GM19043 (cell line): ENCODE data around the gene OPHN1.

Experiments
- ATAC-seq: cut with Tn5 transposase; IDR thresholded peaks from one replicate; pipeline ENCODE4 v1.9.1; 2021; ENCODE audit warnings: low read depth; ENCODE audit not compliant: unreplicated experiment

The OPHN1 gene, protein sequence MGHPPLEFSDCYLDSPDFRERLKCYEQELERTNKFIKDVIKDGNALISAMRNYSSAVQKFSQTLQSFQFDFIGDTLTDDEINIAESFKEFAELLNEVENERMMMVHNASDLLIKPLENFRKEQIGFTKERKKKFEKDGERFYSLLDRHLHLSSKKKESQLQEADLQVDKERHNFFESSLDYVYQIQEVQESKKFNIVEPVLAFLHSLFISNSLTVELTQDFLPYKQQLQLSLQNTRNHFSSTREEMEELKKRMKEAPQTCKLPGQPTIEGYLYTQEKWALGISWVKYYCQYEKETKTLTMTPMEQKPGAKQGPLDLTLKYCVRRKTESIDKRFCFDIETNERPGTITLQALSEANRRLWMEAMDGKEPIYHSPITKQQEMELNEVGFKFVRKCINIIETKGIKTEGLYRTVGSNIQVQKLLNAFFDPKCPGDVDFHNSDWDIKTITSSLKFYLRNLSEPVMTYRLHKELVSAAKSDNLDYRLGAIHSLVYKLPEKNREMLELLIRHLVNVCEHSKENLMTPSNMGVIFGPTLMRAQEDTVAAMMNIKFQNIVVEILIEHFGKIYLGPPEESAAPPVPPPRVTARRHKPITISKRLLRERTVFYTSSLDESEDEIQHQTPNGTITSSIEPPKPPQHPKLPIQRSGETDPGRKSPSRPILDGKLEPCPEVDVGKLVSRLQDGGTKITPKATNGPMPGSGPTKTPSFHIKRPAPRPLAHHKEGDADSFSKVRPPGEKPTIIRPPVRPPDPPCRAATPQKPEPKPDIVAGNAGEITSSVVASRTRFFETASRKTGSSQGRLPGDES

DNA sequence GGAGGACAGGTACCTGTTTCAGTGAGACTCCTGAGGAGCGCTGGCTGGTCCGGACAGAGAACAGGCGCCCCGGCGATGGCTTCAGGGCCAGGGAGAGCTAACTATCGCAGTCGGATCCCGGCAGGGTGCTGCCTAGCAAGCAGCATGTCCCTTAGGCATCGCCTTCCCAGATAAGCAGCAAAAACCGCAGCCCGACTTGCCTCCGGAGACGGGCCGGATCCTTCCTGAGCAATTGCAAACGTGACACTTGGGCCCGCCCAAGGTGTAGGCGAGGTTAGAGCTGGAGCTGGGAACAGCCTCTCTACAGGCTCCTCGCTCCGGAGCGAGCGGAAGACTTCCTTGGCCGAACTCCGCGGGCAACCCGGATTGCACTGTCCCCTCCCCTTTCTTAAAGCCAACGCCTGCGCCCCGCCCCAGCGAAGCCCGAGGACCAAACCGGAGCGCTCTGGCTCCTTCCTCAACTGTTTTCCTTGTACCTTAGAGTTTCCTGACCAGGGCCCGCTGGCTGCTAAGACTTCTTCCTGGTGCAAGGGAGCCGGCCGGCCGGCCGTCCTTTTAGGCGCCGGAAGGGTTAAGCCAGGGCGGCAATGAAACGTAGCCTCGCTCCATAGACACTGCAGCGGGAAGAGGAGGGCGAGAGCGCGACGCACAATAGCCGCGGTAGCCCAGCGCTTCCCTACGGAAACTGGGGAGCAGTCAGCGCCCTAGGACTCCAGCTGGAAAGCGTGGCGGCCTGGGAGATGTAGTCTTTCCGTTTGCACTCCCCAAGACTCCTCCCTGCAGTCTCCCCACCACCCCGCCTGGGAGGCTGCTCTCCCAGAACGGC, at the start of gene OPHN1:
OPHN1 (minus strand) TSS at position 341 of the 826 bp plus-strand sequence. CDS start 475 bp downstream, outside the sequence.
- ATAC-seq = no peak

DNA sequence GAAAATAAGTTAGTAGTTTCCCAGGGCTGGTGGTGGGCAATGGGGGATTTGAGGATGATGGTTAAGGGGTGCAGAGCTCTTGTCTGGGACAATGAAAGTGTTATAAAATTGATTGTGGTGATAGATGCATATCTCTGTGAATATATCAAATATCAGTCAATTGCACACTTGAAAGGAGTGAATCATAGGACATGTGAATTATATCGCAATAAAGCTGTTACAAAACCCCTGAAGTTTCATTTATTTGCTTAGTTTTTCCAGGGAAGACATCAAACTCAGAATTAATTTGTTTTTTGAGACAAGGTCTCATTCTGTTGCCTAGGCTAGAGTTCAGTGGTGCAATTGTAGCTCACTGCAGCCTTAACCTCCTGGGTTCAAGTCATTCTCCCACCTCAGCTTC, 47.7 kb upstream of the OPHN1 start:
- no peak for ATAC-seq

DNA sequence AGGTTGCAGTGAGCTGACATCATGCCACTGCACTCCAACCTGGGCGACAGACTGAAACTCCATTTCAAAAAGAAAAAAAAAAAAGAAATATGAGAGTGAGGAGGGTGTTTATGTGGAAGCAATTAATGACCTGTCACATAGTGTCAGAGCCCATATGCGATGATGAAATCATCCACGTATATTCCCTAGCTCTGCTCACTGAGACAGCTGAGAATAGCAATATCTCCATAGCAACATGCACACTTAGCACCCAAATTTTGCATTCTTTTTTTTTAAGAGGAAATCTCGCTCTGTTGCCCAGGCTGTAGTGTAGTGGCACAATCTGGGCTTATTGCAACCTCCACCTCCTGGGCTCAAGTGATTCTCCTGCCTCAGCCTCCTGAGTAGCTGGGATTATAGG, 31.5 kb upstream of the OPHN1 start:
- ATAC-seq = no peak

DNA sequence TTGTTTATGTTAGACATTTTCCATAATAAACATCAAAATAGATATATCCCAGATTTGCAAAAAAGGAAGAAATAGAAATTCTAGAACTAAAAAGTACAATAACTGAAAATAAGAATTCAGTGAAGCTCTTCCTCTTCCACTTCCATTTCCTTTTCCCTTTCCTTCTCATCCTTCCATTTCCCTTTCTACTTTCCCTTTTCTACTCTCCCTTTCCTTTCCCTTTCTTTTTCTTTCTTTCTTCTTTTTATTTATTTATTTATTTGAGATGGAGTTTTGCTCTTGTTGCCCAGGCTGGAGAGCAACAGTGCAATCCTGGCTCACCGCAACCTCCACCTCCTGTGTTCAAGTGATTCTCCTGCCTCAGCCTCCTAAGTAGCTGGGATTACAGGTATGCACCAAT, 30.6 kb upstream of the OPHN1 start:
- ATAC-seq = no peak

DNA sequence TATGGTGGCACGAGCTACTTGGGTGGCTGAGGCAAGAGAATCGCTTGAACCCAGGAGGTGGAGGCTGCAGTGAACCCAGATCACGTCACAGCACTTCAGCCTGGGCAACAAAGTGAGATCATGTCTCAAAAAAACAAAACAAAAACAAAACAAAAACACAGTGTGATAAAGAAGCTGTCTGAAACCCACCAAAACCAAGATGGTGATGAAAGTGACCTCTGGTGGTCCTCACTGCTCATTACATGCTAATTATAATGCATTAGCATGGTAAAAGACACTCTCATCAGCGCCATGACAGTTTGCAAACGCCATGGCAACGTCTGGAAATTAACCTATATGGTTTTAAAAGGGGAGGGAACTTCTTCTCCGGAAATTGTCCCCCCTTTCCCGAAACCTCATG, 29.4 kb upstream of the OPHN1 start:
- ATAC-seq = no peak

DNA sequence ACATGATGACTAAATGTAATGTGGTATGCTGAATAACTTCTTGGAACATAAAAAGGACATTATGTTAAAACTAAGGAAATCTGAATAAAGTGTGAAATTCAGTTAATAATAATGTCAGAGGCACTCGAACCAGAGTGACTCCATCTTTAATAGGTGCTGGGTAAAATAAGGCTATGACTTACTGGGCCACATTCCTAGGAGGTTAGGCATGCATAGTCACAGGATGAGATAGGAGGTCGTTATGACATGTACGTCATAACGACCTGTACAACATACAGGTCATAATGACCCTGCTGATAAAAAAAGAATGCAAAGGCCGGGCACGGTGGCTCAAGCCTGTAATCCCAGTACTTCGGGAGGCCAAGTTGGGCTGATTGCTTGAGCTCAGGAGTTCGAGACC, 28.9 kb upstream of the OPHN1 start:
- ATAC-seq = no peak

DNA sequence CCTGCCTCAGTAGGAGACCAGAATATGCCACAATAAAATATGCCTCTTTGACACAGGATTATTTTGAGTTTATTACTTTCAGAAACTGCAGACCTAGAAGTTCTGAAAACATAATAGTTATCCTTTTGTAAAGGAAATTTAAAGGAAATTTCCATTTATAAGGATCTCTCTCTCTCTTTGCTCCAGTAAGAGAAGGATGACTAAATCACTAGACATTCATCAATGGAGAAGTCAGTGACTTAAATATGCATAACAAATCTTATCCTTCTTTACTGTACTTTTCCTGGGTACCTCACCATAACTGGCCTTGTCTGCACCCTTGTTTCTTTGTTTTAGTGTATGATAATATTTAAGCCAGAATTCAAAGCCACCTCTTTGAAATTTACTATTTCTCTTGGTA, 28.3 kb upstream of the OPHN1 start:
- ATAC-seq = no peak

DNA sequence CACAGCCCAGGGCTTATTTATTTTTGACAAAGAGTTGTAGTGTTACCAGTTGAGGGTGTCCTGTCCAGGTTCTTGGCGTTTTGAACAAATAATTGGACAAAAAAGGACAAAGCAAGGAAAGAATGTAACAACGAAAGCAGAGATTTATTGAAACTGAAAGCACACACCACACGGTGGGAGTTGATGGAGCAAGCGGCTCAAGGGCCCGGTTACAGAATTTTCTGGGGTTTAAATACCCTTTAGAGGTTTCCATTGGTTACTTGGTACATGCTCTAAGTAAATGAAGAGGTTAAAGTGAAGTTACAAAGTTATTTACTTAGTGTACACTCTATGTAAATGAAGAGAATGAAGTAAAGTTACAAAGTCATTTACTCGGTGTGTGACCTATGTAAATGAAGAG, 27.8 kb upstream of the OPHN1 start:
- ATAC-seq = no peak

DNA sequence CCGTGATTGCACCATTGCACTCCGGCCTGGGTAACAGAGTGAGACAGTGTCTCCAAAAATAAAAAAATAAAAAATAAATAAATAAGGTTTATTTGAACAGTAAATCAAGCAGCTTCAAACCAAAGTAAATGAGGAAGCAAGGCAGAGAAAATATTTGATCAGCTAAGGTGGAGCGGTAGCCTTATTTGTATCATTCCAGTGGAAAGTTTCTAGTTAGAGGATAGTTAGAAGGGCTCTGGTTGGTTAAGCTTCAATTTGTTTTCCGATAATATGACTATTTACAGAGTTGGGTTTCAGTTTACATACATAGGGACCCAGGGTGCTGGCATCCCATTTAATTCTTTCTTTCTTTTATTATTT, 21.8 kb upstream of the OPHN1 start:
- ATAC-seq = no peak

DNA sequence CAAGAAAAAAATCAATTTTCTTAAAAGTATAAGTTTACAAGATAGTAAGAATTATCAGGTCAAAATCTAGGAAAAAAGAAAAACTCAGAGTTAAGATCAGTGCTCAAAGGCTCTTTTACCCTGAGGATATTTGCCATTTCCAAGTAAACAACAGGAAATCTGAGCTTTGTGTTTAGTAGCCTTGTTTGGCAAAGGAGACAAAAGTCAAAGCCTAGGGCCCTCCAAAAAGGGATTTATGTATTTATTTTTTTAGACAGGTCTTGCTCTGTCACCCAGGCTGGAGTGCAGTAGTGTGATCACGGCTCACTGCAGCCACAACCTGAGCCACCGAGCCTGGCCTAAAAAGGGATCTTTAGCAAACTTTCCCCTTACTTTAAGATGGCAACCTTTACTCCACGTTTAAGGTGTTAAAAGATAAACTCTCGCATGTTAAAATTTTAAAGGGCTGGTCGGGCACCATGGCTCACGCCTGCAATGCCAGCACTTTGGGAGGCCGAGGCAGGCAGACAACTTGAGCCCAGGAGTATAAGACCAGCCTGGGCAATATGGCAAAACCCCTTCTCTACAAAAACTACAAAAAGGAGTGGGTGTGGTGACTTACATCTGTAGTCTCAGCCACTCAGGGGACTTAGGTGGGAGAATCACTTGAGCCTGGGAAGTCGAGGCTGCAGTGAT, 21.3 kb upstream of the OPHN1 start:
- ATAC-seq = no peak

DNA sequence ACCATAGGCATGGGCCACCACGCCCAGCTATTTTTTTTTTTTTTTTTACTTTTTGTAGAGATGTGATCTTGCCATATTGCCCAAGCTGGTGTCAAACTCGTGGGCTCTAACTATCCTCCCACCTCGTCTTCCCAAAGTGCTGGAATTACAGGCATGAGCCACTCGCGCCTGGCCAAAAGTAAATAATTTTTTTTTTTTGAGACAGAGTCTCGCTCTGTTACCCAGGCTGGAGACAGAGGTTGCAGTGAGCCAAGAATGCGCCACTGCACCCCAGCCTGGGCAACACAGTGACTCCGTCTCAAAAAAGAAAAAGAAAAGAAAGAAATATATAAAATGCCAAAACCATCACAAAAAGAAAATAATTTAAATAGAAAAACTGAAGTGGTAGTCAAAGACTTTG, 18.4 kb upstream of the OPHN1 start:
- ATAC-seq = no peak

DNA sequence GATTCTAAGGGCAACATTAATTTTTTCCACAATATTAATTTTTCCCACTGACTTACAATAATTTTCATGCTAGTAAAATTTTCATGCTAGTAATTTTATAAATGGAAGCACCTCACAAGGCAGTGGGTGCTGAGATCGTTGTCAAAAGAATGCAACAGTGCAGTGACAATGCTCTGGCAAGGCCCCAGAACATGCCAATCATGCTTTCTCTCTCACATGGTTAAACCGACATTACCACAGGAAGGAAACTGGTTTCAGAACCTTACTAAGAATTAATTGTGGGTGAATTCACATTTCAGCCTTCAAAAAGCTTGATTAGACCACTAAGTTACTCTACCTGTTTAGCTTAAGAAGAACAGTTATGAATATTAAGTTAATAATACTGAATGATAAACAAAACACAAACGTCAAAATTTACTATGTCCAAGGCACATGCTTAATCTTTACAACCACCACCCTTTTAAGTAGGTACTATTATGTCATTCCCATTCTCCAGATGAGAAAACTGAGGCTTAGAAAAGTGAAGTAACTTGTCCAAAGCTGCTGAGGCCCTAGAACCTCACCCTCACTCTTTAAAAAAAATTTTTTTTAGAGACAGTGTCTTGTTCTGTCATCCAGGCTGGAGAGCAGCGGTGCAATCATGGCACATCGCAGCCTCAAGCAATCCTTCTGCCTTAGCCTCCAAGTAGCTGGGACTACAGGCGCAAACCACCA, 10.0 kb upstream of the OPHN1 start:
- no peak for ATAC-seq

DNA sequence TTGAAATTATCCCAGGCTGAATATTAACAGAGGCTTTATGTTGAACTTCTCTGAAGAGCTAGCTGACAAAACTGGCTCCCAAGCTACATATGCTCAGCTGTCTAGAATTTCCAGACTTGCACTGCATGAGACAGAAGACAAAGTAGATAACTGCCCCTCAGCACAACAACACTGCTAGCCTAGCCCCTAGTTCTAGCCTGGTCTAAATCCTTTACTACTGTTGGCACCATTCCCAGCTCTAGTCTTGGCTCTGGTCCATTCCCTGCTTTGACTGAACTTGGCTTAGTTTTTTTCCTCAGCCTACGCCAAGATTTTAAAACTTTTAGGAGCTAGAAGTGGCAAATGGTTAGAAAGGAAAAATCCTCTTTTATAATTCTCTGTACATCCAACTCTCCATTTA, 7.6 kb upstream of the OPHN1 start:
- no peak for ATAC-seq

DNA sequence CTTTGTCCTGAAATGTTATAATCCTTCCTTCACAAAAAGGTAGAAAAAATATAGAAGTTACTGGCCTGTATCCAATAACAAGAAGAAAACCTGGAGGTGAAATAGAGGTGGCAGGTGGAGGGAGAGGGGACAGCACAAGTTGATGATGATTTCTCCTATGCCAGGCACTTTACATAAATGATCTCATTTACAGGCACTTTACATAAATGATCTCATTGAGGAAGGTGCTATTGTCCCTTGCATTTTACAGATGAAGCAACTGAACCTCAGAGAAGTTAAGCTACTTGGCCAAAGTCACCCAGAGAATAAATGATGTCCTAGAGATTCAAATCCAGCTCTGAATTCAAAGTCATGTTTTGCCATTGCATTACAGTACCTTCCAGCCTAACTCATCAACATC, 7.1 kb upstream of the OPHN1 start:
- ATAC-seq = no peak

DNA sequence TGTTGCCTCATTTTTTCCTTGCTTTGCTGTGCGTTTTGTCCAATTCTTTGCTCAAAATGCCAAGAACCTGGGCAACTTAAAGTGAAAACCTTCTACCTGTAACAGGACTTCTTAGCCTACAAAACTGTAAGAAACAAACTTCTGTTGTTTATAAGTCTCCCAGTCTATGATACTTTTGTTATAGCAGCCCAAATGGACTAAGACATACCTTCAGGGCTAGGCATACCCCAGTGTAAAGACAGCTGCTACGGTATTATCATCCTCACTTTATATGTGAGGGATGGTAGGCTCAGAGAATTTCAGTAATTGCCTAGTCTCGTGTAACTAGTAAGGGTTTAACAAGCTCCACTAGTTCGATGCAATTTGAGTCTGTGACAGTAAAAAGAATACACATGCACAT, 6.0 kb upstream of the OPHN1 start:
- no peak for ATAC-seq

DNA sequence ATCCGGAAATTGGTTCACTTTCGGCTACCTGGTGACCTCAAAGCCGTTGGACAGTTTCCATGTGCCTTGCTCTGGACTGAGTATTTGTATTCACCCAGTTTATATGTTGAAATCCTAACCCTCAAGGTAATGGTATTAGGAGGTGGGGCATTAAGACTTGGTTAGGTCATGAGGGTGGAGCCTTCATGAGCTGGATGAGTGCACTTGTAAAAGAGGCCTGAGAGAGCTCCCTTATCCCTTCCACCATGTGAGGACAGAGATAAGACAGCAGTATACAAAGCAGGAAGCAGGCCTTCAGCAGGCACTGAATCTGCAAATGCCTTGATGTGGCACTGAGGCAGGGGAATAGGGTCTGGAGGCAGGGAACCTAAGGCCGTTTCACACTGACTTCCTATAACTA, 5.3 kb upstream of the OPHN1 start:
- no peak for ATAC-seq

DNA sequence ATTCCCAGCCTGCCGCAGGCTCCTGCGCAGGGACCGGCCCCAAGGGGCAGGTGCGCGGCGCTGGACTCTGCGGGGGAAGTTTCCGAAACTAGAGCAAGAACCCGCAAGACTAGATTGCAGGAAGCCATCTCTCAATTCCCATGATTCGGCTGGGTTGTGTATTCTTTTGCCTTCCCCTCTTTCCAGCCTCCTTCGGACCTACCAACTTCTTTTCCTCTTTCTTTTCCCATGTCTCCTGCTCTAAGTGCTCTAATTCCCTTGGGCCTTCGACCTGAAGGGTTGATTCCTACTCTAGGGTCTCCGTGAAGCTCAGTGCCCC, 645 bp upstream of the OPHN1 start:
- ATAC-seq = no peak

DNA sequence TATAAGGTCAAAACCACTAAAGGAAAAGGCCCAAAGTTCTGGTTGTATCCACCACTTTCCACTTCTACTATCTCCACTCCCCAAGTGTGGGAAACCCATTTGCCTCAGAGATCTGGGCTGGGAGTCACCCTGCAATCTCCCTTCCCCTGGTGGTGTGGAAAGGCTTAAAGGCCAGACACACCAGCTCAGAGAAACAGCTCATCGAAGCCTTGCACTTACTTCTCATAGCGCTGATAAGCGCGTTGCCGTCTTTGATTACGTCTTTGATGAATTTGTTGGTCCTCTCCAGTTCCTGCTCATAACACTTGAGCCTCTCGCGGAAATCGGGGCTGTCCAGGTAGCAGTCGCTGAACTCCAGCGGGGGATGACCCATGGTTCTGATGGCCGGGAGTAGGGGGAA, 647 bp downstream of the OPHN1 start:
- no peak for ATAC-seq

DNA sequence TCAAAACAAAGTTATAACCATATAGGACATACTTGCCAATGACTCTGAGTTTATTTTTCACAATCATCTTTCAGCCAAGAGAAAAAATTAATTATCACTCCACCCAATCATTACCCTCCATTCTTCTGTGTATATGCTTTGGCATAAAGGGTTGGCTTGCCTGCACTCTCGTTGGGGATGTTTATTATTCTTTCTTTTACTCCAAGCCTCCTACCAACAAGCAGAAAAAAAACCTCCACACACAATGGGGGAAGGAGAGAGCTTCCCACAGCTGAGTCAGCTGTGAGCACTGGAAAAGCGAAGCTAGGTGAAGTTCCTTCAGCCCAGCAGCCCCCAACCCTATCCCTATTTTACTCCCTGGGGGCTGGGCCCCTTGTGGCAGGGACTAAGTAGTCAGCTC, 1.5 kb downstream of the OPHN1 start:
- ATAC-seq = no peak

DNA sequence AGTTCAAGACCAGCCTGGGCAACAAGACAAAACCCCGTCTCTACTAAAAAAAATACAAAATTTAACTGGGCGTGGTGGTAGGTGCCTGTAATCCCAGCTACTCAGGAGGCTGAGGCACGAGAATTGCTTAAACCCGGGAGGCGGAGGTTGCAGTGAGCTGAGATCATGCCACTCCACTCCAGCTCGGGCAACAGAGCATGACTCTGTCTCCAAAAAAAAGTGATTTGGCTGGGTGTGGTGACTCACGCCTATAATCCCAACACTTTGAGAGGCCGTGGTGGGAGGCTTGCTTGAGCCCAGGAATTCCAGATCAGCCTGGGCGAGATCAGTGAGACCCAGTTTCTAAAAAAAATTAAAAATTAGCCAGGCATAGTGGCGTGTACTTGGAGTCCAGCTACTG, 4.1 kb downstream of the OPHN1 start:
- ATAC-seq = no peak
